ENCODE data around the gene TSPOAP1. TPM values are rescaled to one million over a fixed set of nuclear protein-coding genes. Genes with fewer than 3 reads are reported as not detected.

The TSPOAP1 gene
- total RNA-seq, 1 experiment from 2014 or later, result 0.11 TPM

- DNase-seq (ENCODE audit: low read depth), result no peak
Measured at GRCh38 chr17:58304750-58305486, 23.7 kb downstream of the TSPOAP1 start.

- peak; percentile 23 for DNase-seq (ENCODE audit: low read depth)
Measured at GRCh38 chr17:58303971-58304749, 24.4 kb downstream of the TSPOAP1 start.

- DNase-seq (ENCODE audit: low read depth), result no peak
Measured at GRCh38 chr17:58302919-58303585, 25.5 kb downstream of the TSPOAP1 start.

GRCh38 chr17:58302171-58302918 is 26.2 kb downstream of the TSPOAP1 start:
- no peak for DNase-seq (ENCODE audit: low read depth)

GRCh38 chr17:58301504-58302150 is 27.0 kb downstream of the TSPOAP1 start:
- DNase-seq (ENCODE audit: low read depth), result no peak

- no peak for DNase-seq (ENCODE audit: low read depth)
Measured at GRCh38 chr17:58300336-58300735, 28.3 kb downstream of the TSPOAP1 start.

- no peak for DNase-seq (ENCODE audit: low read depth)
Measured at GRCh38 chr17:58294034-58294433, 34.6 kb downstream of the TSPOAP1 start.

GRCh38 chr17:58291246-58291645 is 37.3 kb downstream of the TSPOAP1 start:
- DNase-seq (ENCODE audit: low read depth), result no peak

- no peak for DNase-seq (ENCODE audit: low read depth)
Measured at GRCh38 chr17:58289869-58290268, 38.7 kb downstream of the TSPOAP1 start.

- no peak for DNase-seq (ENCODE audit: low read depth)
Measured at GRCh38 chr17:58285422-58285810, 43.2 kb downstream of the TSPOAP1 start.

- DNase-seq (ENCODE audit: low read depth), result no peak
Measured at GRCh38 chr17:58284613-58285421, 43.8 kb downstream of the TSPOAP1 start.

- DNase-seq (ENCODE audit: low read depth), result no peak
Measured at GRCh38 chr17:58283674-58284612, 44.7 kb downstream of the TSPOAP1 start.

- DNase-seq (ENCODE audit: low read depth), result no peak
Measured at GRCh38 chr17:58282442-58282841, 46.2 kb downstream of the TSPOAP1 start.

GRCh38 chr17:58281511-58282011 is 47.0 kb downstream of the TSPOAP1 start:
- no peak for DNase-seq (ENCODE audit: low read depth)

- no peak for DNase-seq (ENCODE audit: low read depth)
Measured at GRCh38 chr17:58280480-58281217, 47.9 kb downstream of the TSPOAP1 start, which contains the start of gene MPO. MPO (minus strand) TSS chr17:58280935; CDS start chr17:58280758, 177 bp downstream.

- no peak for DNase-seq (ENCODE audit: low read depth)
Measured at GRCh38 chr17:58279736-58280479, 48.7 kb downstream of the TSPOAP1 start.

GRCh38 chr17:58279016-58279711 is 49.4 kb downstream of the TSPOAP1 start:
- DNase-seq (ENCODE audit: low read depth), result peak; percentile 49
